ENCODE data around the gene OTOS. TPM values are rescaled to one million over a fixed set of nuclear protein-coding genes. Genes with fewer than 3 reads are reported as not detected.

The OTOS gene
- total RNA-seq, 2 donors from 2014 or later, result not detected

DNA sequence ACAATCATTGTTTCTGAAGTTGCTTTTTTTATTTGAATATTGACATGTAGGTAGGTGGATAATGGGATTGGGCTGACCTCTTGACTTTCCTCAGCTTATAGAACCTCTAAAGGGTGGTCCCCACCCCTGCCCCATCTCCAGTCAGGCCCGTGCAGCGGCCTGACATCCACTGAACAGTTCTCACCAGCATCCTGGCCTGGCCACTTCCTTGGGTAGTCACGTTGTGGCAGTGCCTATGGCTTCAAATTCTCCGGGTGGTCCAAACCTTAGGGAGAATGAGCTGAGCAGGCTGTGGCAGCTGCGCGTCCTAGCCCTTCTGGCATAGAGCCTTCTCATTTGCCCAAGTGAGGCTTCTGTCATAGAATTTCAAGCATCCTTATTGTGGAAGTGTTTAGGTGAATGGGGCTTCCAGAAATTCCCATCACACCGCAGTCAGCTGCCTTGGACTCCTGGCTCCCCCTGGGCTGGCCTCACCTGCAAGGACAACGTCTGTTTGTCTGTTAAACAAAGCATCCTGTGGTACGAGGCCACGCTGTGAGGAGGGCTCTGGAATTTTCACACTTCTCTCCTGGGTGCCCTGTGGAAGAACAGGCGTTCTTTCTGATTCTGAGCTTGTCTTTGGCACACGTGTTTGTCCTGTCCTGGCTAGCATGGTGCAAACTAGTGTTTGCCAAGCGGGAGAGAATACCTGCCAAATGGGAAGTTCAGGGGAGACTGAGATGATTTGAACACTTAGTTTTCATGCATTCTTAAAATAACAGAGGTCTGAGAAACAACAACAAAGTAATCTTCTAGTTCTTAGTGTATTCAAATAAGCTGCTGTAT lies 31.8 kb upstream of the OTOS start:
- intact Hi-C loops (cut with DNase I), result no loop called here
- Histone ChIP-seq H3K36me3 (no peaks in the 10 kb centered on the region), H3K4me1 (replicated peaks) (no peaks in the 10 kb centered on the region), H3K9me3 (no peaks in the 10 kb centered on the region), H3K27ac (no peak overlapping the region), H3K4me3 (no peak overlapping the region), H3K27me3 (replicated peaks; ENCODE audit: insufficient read depth) (no peaks in the 10 kb centered on the region)
- DNase-seq (ENCODE audit: low spot score), result peak; percentile 14
- TF ChIP-seq, protein P1, sequence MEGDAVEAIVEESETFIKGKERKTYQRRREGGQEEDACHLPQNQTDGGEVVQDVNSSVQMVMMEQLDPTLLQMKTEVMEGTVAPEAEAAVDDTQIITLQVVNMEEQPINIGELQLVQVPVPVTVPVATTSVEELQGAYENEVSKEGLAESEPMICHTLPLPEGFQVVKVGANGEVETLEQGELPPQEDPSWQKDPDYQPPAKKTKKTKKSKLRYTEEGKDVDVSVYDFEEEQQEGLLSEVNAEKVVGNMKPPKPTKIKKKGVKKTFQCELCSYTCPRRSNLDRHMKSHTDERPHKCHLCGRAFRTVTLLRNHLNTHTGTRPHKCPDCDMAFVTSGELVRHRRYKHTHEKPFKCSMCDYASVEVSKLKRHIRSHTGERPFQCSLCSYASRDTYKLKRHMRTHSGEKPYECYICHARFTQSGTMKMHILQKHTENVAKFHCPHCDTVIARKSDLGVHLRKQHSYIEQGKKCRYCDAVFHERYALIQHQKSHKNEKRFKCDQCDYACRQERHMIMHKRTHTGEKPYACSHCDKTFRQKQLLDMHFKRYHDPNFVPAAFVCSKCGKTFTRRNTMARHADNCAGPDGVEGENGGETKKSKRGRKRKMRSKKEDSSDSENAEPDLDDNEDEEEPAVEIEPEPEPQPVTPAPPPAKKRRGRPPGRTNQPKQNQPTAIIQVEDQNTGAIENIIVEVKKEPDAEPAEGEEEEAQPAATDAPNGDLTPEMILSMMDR (IDR thresholded peaks at IDR 0.05), result no peak
- TF ChIP-seq POLR2AphosphoS5 (IDR thresholded peaks at IDR 0.05) (no peak), POLR2A (IDR thresholded peaks at IDR 0.05) (no peak)
- WGBS, result 56% methylated on average over 13 of the region's 13 CpGs

DNA sequence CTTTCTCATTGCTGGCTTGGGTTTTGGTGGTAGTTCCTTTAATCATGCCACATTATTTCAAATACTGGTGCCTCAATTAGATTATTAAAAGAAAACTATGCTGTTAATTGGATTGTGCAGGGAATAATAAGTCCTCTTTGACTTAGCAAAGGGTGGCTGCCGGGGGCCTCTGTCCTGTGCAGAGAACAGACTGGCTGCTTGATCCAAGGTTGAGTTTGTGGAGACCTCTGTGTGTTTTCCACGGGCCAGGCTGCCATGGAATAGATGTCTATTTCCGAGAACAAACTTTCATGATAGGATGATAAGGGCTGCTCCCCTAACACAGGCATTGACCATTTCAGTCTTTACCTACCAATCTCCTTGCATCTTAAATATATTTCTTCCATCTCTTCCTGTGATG lies 30.4 kb upstream of the OTOS start:
- Histone ChIP-seq H3K27me3 (replicated peaks; ENCODE audit: insufficient read depth) (no peaks in the 10 kb centered on the region), H3K27ac (no peak overlapping the region), H3K36me3 (no peaks in the 10 kb centered on the region), H3K9me3 (no peaks in the 10 kb centered on the region), H3K4me1 (replicated peaks) (no peaks in the 10 kb centered on the region), H3K4me3 (no peak overlapping the region)
- TF ChIP-seq, protein P1 (IDR thresholded peaks at IDR 0.05), result no peak
- TF ChIP-seq POLR2AphosphoS5 (IDR thresholded peaks at IDR 0.05) (no peak), POLR2A (IDR thresholded peaks at IDR 0.05) (no peak)
- intact Hi-C loops (cut with DNase I), result no loop called here
- 64% methylated on average over 3 of the region's 3 CpGs for WGBS
- DNase-seq (ENCODE audit: low spot score), result no peak

DNA sequence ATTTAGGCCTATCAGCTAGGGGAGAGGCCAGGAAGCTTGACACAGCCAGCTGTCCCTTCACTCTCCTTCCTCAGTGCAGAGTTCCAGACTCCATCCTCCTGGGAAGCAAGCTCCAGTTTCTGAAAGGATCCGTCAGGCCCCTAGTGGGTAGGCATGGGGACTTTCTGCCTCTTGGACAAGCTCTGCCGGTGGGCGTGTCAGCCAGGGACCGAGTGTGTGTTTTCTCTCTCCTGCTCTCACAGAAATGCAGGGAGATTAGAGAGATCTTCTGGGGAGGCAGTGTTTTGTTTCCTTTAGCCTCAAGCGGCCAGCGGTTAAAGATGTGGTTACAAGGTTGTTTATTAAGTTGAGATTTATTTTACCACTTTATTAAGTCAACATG lies 29.9 kb upstream of the OTOS start:
- no peak overlapping the region for H3K27ac ChIP-seq
- H3K4me3 ChIP-seq, result no peak overlapping the region
- H3K4me1 ChIP-seq (replicated peaks), result no peaks in the 10 kb centered on the region
- intact Hi-C loops (cut with DNase I), result no loop called here
- H3K27me3 ChIP-seq (replicated peaks; ENCODE audit: insufficient read depth), result no peaks in the 10 kb centered on the region
- H3K9me3 ChIP-seq, result no peaks in the 10 kb centered on the region
- no peak for DNase-seq (ENCODE audit: low spot score)
- no peak for TF ChIP-seq POLR2AphosphoS5 (IDR thresholded peaks at IDR 0.05)
- TF ChIP-seq, protein P1 (IDR thresholded peaks at IDR 0.05), result no peak
- TF ChIP-seq POLR2A (IDR thresholded peaks at IDR 0.05), result no peak
- WGBS, result 15% methylated on average over 6 of the region's 6 CpGs
- no peaks in the 10 kb centered on the region for H3K36me3 ChIP-seq

DNA sequence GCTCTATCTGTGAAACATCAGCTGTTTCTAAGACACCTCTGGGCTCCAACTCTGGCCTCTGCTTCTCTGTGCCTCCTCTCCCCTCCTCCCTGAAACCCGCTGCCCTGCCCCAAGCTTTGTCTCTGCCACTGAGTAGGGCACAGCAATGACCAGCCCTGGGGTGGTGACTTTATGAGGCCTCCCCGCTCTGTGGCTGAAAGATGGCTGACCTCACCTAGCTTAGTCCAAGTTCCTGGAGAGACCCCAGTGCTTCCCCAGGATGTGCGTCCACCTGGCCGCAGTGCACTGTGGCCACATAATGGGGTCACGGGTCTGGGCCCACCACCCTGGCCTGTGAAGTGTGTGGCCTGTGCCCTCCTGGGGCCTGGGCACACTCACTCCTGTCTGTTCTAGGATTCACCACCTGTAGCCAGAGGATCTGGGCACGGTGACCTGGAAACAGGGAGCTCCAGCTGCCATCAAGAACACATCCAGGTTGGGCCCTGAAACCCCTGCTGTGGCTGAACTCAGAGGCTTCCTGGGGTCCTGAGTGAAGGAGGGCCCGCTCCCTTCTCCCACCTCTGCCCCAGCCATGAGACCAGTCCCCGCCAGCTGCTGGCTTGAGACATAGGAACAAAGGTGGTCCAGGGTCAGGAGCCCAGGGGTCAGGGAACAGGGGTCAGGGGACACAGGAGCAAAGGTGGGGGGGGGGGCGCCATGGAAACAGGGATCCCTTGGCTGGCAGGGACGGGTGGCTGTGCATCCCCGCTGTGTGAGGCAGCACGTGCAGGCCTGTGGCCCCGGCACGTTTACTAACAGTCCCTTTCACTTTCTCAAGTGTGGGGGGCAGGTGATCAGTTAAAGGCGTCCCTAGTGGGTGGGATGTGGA lies 29.3 kb upstream of the OTOS start:
- no peak for DNase-seq (ENCODE audit: low spot score)
- Histone ChIP-seq H3K27me3 (replicated peaks; ENCODE audit: insufficient read depth) (no peaks in the 10 kb centered on the region), H3K27ac (no peak overlapping the region), H3K4me3 (no peak overlapping the region), H3K36me3 (no peaks in the 10 kb centered on the region), H3K4me1 (replicated peaks) (no peaks in the 10 kb centered on the region), H3K9me3 (no peaks in the 10 kb centered on the region)
- intact Hi-C loops (cut with DNase I), result no loop called here
- WGBS, result 82% methylated on average over 15 of the region's 15 CpGs
- TF ChIP-seq POLR2AphosphoS5 (IDR thresholded peaks at IDR 0.05) (no peak), POLR2A (IDR thresholded peaks at IDR 0.05) (no peak)
- TF ChIP-seq, protein P1 (IDR thresholded peaks at IDR 0.05), result no peak

Measured in prostate gland (tissue), 2 donors.